IMR-90 (cell line): ENCODE results near the gene FBXL19.

Experiments used
- CEBPB ChIP-seq: IDR thresholded peaks from 2 replicates; pipeline ENCODE4 v1.6.1; 2012; ENCODE audit warnings: low read depth, low read length, improper control_type of control experiment
- MAFK ChIP-seq: IDR thresholded peaks from 2 replicates; pipeline ENCODE4 v1.6.1; 2012; ENCODE audit warnings: low read depth, low read length, improper control_type of control experiment
- MAZ ChIP-seq: IDR thresholded peaks from 2 replicates; pipeline ENCODE4 v1.6.1; 2012; ENCODE audit warnings: low read depth, mild to moderate bottlenecking, low read length, improper control_type of control experiment, moderate library complexity, borderline replicate concordance
- MXI1 ChIP-seq: IDR thresholded peaks from 2 replicates; pipeline ENCODE4 v1.6.1; 2012; ENCODE audit warnings: low read depth, mild to moderate bottlenecking, low read length, moderate library complexity, borderline replicate concordance
- POLR2A ChIP-seq: IDR thresholded peaks from 2 replicates; pipeline ENCODE4 v1.6.1; 2012; ENCODE audit warnings: mild to moderate bottlenecking, low read depth, low read length
- RAD21 ChIP-seq: IDR thresholded peaks from 2 replicates; pipeline ENCODE4 v1.6.1; 2012; ENCODE audit warnings: low read length, improper control_type of control experiment
- RCOR1 ChIP-seq: IDR thresholded peaks from 2 replicates; pipeline ENCODE4 v1.6.1; 2012; ENCODE audit warnings: mild to moderate bottlenecking, low read length, improper control_type of control experiment; ENCODE audit not compliant: insufficient replicate concordance
- RFX5 ChIP-seq: IDR thresholded peaks from 2 replicates; pipeline ENCODE4 v1.8.0; 2012; ENCODE audit warnings: low read depth, mild to moderate bottlenecking, low read length, moderate library complexity
- SMC3 ChIP-seq: fragments of 150-350 bp; IDR thresholded peaks from 2 replicates; pipeline ENCODE4 v1.6.1; 2016; ENCODE audit warnings: low read depth, mild to moderate bottlenecking, antibody characterized with exemption, low read length, moderate library complexity
- TF ChIP-seq, protein P1 (sequence below): conservative IDR thresholded peaks from 2 replicates; pipeline ENCODE4 v1.5.1; 2012; ENCODE audit warnings: mild to moderate bottlenecking, low read depth, low read length, improper control_type of control experiment
- TF ChIP-seq, protein P2 (sequence below): fragments of 150-350 bp; IDR thresholded peaks from 2 replicates; pipeline ENCODE4 v1.6.1; 2017; ENCODE audit warnings: mild to moderate bottlenecking, antibody characterized with exemption, low read length, low read depth
- TF ChIP-seq, protein P3 (sequence below): fragments of 150-350 bp; IDR thresholded peaks from 2 replicates; pipeline ENCODE4 v1.6.1; 2016; ENCODE audit warnings: low read depth, mild to moderate bottlenecking, low read length, moderate library complexity, borderline replicate concordance

DNA sequence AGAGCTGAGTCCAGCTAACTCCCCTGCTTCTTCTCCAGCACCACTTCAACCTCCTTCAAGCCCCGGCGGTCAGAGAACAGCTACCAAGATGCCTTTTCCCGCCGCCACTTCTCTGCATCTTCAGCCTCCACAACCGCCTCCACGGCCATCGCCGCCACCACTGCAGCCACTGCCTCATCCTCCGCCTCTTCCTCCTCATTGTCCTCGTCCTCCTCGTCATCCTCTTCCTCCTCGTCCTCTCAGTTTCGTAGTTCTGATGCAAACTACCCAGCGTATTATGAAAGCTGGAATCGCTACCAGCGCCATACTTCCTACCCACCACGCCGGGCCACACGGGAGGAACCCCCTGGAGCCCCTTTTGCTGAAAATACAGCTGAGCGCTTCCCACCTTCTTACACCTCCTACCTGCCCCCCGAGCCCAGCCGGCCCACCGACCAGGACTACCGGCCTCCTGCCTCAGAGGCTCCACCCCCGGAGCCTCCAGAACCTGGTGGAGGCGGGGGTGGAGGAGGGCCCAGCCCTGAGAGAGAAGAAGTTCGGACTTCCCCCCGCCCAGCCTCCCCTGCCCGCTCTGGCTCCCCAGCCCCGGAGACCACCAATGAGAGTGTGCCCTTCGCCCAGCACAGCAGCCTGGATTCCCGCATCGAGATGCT is 41.3 kb downstream of the FBXL19 start:
- no peak for TF ChIP-seq MAZ
- TF ChIP-seq POLR2A = no peak
- TF ChIP-seq, protein P1, sequence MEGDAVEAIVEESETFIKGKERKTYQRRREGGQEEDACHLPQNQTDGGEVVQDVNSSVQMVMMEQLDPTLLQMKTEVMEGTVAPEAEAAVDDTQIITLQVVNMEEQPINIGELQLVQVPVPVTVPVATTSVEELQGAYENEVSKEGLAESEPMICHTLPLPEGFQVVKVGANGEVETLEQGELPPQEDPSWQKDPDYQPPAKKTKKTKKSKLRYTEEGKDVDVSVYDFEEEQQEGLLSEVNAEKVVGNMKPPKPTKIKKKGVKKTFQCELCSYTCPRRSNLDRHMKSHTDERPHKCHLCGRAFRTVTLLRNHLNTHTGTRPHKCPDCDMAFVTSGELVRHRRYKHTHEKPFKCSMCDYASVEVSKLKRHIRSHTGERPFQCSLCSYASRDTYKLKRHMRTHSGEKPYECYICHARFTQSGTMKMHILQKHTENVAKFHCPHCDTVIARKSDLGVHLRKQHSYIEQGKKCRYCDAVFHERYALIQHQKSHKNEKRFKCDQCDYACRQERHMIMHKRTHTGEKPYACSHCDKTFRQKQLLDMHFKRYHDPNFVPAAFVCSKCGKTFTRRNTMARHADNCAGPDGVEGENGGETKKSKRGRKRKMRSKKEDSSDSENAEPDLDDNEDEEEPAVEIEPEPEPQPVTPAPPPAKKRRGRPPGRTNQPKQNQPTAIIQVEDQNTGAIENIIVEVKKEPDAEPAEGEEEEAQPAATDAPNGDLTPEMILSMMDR = no peak
- no peak for TF ChIP-seq RCOR1
- no peak for TF ChIP-seq MXI1
- TF ChIP-seq, protein P2, sequence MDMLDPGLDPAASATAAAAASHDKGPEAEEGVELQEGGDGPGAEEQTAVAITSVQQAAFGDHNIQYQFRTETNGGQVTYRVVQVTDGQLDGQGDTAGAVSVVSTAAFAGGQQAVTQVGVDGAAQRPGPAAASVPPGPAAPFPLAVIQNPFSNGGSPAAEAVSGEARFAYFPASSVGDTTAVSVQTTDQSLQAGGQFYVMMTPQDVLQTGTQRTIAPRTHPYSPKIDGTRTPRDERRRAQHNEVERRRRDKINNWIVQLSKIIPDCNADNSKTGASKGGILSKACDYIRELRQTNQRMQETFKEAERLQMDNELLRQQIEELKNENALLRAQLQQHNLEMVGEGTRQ = no peak
- TF ChIP-seq, protein P3, sequence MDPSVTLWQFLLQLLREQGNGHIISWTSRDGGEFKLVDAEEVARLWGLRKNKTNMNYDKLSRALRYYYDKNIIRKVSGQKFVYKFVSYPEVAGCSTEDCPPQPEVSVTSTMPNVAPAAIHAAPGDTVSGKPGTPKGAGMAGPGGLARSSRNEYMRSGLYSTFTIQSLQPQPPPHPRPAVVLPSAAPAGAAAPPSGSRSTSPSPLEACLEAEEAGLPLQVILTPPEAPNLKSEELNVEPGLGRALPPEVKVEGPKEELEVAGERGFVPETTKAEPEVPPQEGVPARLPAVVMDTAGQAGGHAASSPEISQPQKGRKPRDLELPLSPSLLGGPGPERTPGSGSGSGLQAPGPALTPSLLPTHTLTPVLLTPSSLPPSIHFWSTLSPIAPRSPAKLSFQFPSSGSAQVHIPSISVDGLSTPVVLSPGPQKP = no peak
- no peak for TF ChIP-seq MAFK
- TF ChIP-seq RAD21 = no peak
- TF ChIP-seq SMC3 = no peak
- TF ChIP-seq RFX5 = no peak
- no peak for TF ChIP-seq CEBPB
